B cell (primary cell): ENCODE results near the gene EPHB1. TPM values are rescaled to one million over a fixed set of nuclear protein-coding genes. Genes with fewer than 3 reads are reported as not detected.

Experiments
- ATAC-seq: fragments of 200-7000 bp; cut with Tn5 transposase; one replicate; pipeline ENCODE4 v1.10.0; 2021; ENCODE audit warnings: low read depth, mild to moderate bottlenecking, moderate number of reproducible peaks, moderate library complexity
- CTCF ChIA-PET: fragments of 350-600 bp; sonication (Branson Sonifier 250); formaldehyde crosslinking; loops from one replicate; lab custom pipeline; 2021; ENCODE audit warnings: antibody characterized with exemption, inconsistent platforms; lab: Charles Lee
- POLR2A ChIA-PET: fragments of 350-600 bp; sonication (Branson Sonifier 250); formaldehyde crosslinking; loops from one replicate; lab custom pipeline; 2021; ENCODE audit warnings: antibody characterized with exemption; lab: Charles Lee
- DNase-seq: peaks from one replicate; pipeline ENCODE4 v3.0.0; 2013
- H2AFZ ChIP-seq: 2 replicates; pipeline ENCODE4 v1.6.1; 2012; ENCODE audit warnings: mild to moderate bottlenecking, low read depth, low read length; ENCODE audit not compliant: insufficient read depth, poor library complexity, severe bottlenecking
- H3K27ac ChIP-seq, 2 donors: 1 replicate in 1 of 2; 2 replicates in 1 of 2; pipeline ENCODE4 v1.5.1; 2012 to 2013; ENCODE audit warnings: low read length in 2 of 2, mild to moderate bottlenecking in 2 of 2, moderate library complexity in 1 of 2
- H3K27me3 ChIP-seq, 4 experiments: fragments of 200-600 bp in 1 of 4; sonication (generic) in 1 of 4; replicated peaks in 1 of 4; 1 replicate in 2 of 4; 2 replicates in 2 of 4; pipeline versions ENCODE4 v1.6.1 to v1.7.0; 2013 to 2016; ENCODE audit warnings: low read length in 3 of 4, mild to moderate bottlenecking in 2 of 4, mixed read lengths in 1 of 4, moderate library complexity in 1 of 4; ENCODE audit not compliant: insufficient read depth in 4 of 4, control insufficient read depth in 3 of 4; ENCODE audit errors: control extremely low read depth in 1 of 4
- H3K36me3 ChIP-seq, 2 experiments: replicated peaks in 1 of 2; 1 replicate in 1 of 2; 2 replicates in 1 of 2; pipeline versions ENCODE4 v1.6.1 to v1.7.1; 2013; ENCODE audit warnings: low read length in 1 of 2; ENCODE audit not compliant: insufficient read depth in 2 of 2, control insufficient read depth in 1 of 2; ENCODE audit errors: control extremely low read depth in 1 of 2, extremely low read depth in 1 of 2
- H3K4me1 ChIP-seq, 2 donors: fragments of 200-600 bp in 1 of 2; sonication (generic) in 1 of 2; 1 replicate in 1 of 2; 2 replicates in 1 of 2; pipeline versions ENCODE4 v1.5.1 to v1.6.1; 2013 to 2017; ENCODE audit warnings: low read length in 2 of 2; ENCODE audit not compliant: control insufficient read depth in 2 of 2, insufficient read depth in 2 of 2
- H3K4me2 ChIP-seq: replicated peaks from 2 replicates; pipeline ENCODE3; 2012; ENCODE audit warnings: mild to moderate bottlenecking, low read depth, low read length; ENCODE audit not compliant: poor library complexity, severe bottlenecking
- H3K4me3 ChIP-seq, 5 experiments: fragments of 200-600 bp in 1 of 5; sonication (generic) in 1 of 5; 1 replicate in 3 of 5; 2 replicates in 2 of 5; pipeline versions ENCODE4 v1.5.1 to v1.7.0; 2011 to 2016; ENCODE audit warnings: low read length in 4 of 5, mild to moderate bottlenecking in 4 of 5, low read depth in 2 of 5, control low read depth in 1 of 5, moderate library complexity in 1 of 5; ENCODE audit not compliant: insufficient read depth in 1 of 5; ENCODE audit errors: control extremely low read depth in 1 of 5, extremely low read depth in 1 of 5
- H3K79me2 ChIP-seq: fragments of 200-600 bp; sonication (generic); one replicate; pipeline ENCODE4 v1.6.0; 2016; ENCODE audit warnings: low read length; ENCODE audit not compliant: control insufficient read depth, insufficient read depth
- H3K9ac ChIP-seq: fragments of 200-600 bp; sonication (generic); 2 replicates; pipeline ENCODE4 v1.6.1; 2017; ENCODE audit warnings: mild to moderate bottlenecking, low read length, moderate library complexity
- H3K9me3 ChIP-seq, 3 donors: one replicate each; pipeline versions ENCODE4 v1.6.1 to v1.7.1; 2013; ENCODE audit warnings: low read length in 2 of 3; ENCODE audit not compliant: control insufficient read depth in 2 of 3, insufficient read depth in 1 of 3; ENCODE audit errors: control extremely low read depth in 1 of 3
- H4K20me1 ChIP-seq: 2 replicates; pipeline ENCODE4 v1.6.0; 2012; ENCODE audit warnings: mild to moderate bottlenecking, low read length; ENCODE audit not compliant: insufficient read depth, control insufficient read depth, poor library complexity, severe bottlenecking
- H3K27ac Mint-ChIP-seq: one replicate; pipeline ENCODE4 v1.8.0; 2021; ENCODE audit warnings: mixed read lengths
- H3K27me3 Mint-ChIP-seq: one replicate; pipeline ENCODE4 v1.8.0; 2021; ENCODE audit warnings: mixed read lengths
- H3K4me1 Mint-ChIP-seq: one replicate; pipeline ENCODE4 v1.8.0; 2021; ENCODE audit warnings: mixed read lengths
- H3K4me3 Mint-ChIP-seq: one replicate; pipeline ENCODE4 v1.8.0; 2021; ENCODE audit warnings: mixed read lengths
- H3K9me3 Mint-ChIP-seq: one replicate; pipeline ENCODE4 v1.8.0; 2022; ENCODE audit warnings: mixed read lengths; ENCODE audit not compliant: insufficient read depth
- CTCF ChIP-seq: fragments of 200-600 bp; IDR thresholded peaks from one replicate; pipeline ENCODE4 v1.8.0; 2022; ENCODE audit warnings: antibody characterized with exemption, mild to moderate bottlenecking
- EZH2 ChIP-seq: IDR thresholded peaks from 2 replicates; pipeline ENCODE4 v1.6.1; 2012; ENCODE audit warnings: borderline replicate concordance, low read depth, mild to moderate bottlenecking, moderate library complexity, low read length; ENCODE audit not compliant: insufficient read depth, poor library complexity, severe bottlenecking
- WGBS: methylation state at CpG from one replicate; pipeline ENCODE4 v1.1.5; 2013; ENCODE audit warnings: missing lambda C conversion rate; ENCODE audit not compliant: insufficient coverage; 5-methylcytosine and 5-hydroxymethylcytosine counted together
- intact Hi-C: fragments of 100-400 bp; cut with micrococcal nuclease; formaldehyde crosslinking; loops from one replicate; pipeline ENCODE4 v1.10.0; 2022
- polyA plus RNA-seq: library from polyadenylated mRNA; depleted of rRNA; stranded (reverse); fragments of >200 nt; gene quantifications from 2 replicates; pipeline ENCODE4 v1.2.3, GENCODE V29; 2012
- total RNA-seq, 2 donors: library from RNA; stranded (reverse); fragments of 120-200 nt in 1 of 2; gene quantifications; 1 replicate in 1 of 2; 2 replicates in 1 of 2; pipeline versions ENCODE4 v1.2.3 to v1.2.4, GENCODE V29; 2013 to 2022

Gene EPHB1
- total and polyA plus RNA-seq, 2 donors (not counting 1 experiment from before 2014, with no cell fraction given), result 0.01 TPM; not detected in 1

DNA sequence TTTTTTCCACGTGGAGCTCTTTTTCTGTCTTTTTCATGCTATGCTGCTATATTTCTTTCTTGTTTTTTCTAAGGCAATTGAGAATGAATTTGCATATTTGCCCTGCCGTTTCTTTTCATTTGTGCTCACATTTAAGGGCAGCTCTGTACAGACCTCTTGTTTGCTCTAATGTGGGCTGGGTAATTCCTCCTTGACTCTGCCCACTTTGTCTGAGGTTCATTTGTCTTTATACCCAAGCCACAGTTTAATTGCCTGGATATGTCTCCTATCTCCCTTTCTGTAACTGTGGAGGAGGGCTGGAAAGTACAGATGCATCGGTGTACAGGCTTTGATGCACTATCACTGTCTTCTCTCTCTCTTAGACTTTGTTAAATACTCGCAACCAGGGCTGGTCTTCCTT is 195.9 kb downstream of the EPHB1 start:
- ChIA-PET CTCF (no interaction called here), POLR2A (no interaction called here)
- WGBS, result no CpG with 5 or more reads among the region's 4 CpGs
- intact Hi-C loops, result no loop called here
- Histone ChIP-seq H3K79me2 (no peaks in the 10 kb centered on the region), H3K4me3 (no peak overlapping the region), H3K9ac (no peak overlapping the region), H2AFZ (no peak overlapping the region), H3K4me1 (no peaks in the 10 kb centered on the region), H3K27ac (no peak overlapping the region), H3K9me3 (no peaks in the 10 kb centered on the region), H3K27me3 (no peaks in the 10 kb centered on the region), H3K36me3 (no peaks in the 10 kb centered on the region), H4K20me1 (no peaks in the 10 kb centered on the region), H3K4me2 (no peak overlapping the region)
- no peak for ATAC-seq
- TF ChIP-seq CTCF (no peak), EZH2 (no peak)
- Mint-ChIP-seq H3K9me3 (no peaks in the 10 kb centered on the region), H3K27me3 (peaks cover 2% of the 10 kb centered on the region), H3K4me1 (no peaks in the 10 kb centered on the region), H3K27ac (no peak overlapping the region), H3K4me3 (no peak overlapping the region)
- no peak for DNase-seq

DNA sequence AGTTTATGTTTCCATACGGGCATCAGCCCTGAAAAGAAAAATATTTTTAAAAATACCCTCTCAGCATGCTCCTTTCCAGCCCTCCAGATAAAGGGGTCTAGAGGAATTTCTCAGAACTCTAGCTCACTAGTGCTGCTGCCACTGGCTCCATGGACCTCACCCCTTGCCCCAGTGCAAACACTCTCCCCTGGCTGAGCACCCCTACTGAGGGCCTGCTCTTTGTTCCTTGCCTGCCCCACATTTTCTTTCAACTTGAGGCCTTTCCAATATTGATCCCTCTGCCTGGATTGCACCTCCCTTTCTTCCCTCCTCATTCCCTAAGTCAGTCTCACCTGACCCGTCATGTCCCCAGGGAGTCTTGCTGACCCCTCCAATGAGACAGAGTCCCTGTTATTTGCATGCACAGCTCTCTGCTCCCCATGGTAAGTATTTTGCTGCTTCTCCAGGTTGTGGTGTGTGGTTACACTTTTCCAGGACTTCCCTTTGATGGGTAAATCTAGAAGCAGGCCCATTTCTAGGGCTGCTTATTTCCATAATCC is 196.5 kb downstream of the EPHB1 start:
- no peak overlapping the region for H3K4me3 ChIP-seq
- ChIA-PET CTCF (no interaction called here), POLR2A (no interaction called here)
- no peak overlapping the region for H2AFZ ChIP-seq
- H3K27me3 Mint-ChIP-seq, result peaks cover 2% of the 10 kb centered on the region
- no peaks in the 10 kb centered on the region for H3K79me2 ChIP-seq
- H3K27ac Mint-ChIP-seq, result no peak overlapping the region
- ATAC-seq, result no peak
- no peaks in the 10 kb centered on the region for H3K4me1 ChIP-seq
- 100% methylated on average over 1 of the region's 2 CpGs for WGBS
- no peaks in the 10 kb centered on the region for H3K9me3 Mint-ChIP-seq
- no peaks in the 10 kb centered on the region for H3K9me3 ChIP-seq
- H3K4me1 Mint-ChIP-seq, result no peaks in the 10 kb centered on the region
- H3K9ac ChIP-seq, result no peak overlapping the region
- no peaks in the 10 kb centered on the region for H3K27me3 ChIP-seq
- no peak overlapping the region for H3K4me2 ChIP-seq
- no peak for TF ChIP-seq CTCF
- no peak for TF ChIP-seq EZH2
- DNase-seq, result no peak
- intact Hi-C loops, result no loop called here
- H3K36me3 ChIP-seq, result no peaks in the 10 kb centered on the region
- H3K4me3 Mint-ChIP-seq, result no peak overlapping the region
- H3K27ac ChIP-seq, result no peak overlapping the region
- H4K20me1 ChIP-seq, result no peaks in the 10 kb centered on the region
